Epithelial cell of esophagus (primary cell): ENCODE data around the gene NELL1.

ENCODE experiments used
- DNase-seq: peaks from one replicate; pipeline ENCODE4 v3.0.0; 2010; ENCODE audit warnings: low read depth
- H3K4me3 ChIP-seq: 2 replicates; pipeline ENCODE4 v1.5.1; 2011; ENCODE audit warnings: mild to moderate bottlenecking, low read length, control low read depth
- CTCF ChIP-seq: IDR thresholded peaks from 2 replicates; pipeline ENCODE4 v1.5.1; 2011; ENCODE audit warnings: low read depth, mild to moderate bottlenecking, low read length, control low read depth, inconsistent platforms; ENCODE audit not compliant: insufficient read depth; ENCODE audit errors: missing control alignments

NELL1 gene

GRCh38 chr11:20782775-20783174, 113.4 kb downstream of the NELL1 start:
- no peak for DNase-seq
- no peak for TF ChIP-seq CTCF
- H3K4me3 ChIP-seq = no peak overlapping the region

- TF ChIP-seq CTCF = no peak
Observed at GRCh38 chr11:20783220-20783619, 113.8 kb downstream of the NELL1 start.

GRCh38 chr11:20790622-20791021, 121.2 kb downstream of the NELL1 start:
- DNase-seq = no peak
- no peak for TF ChIP-seq CTCF
- no peak overlapping the region for H3K4me3 ChIP-seq

More at GRCh38 chr11:20783220-20783619, 113.8 kb downstream of the NELL1 start:
- no peak overlapping the region for H3K4me3 ChIP-seq
- DNase-seq = no peak

- TF ChIP-seq CTCF = no peak
- H3K4me3 ChIP-seq = no peak overlapping the region
- DNase-seq = no peak
Observed at GRCh38 chr11:20795005-20795404, 125.6 kb downstream of the NELL1 start.

GRCh38 chr11:20808328-20808727, 138.9 kb downstream of the NELL1 start:
- TF ChIP-seq CTCF = no peak
- no peak for DNase-seq
- no peak overlapping the region for H3K4me3 ChIP-seq

- no peak overlapping the region for H3K4me3 ChIP-seq
- TF ChIP-seq CTCF = no peak
- DNase-seq = no peak
Observed at GRCh38 chr11:20821046-20821445, 151.7 kb downstream of the NELL1 start.

- no peak overlapping the region for H3K4me3 ChIP-seq
- TF ChIP-seq CTCF = no peak
- DNase-seq = no peak
Observed at GRCh38 chr11:20821470-20821869, 152.1 kb downstream of the NELL1 start.
